Endothelial cell of umbilical vein (primary cell): ENCODE results near the gene ATG12. TPM values are rescaled to one million over a fixed set of nuclear protein-coding genes. Genes with fewer than 3 reads are reported as not detected.

Source experiments
- BruUV-seq: library from RNA; stranded (reverse); fragments of 400-500 nt; replicated peaks from 2 replicates; lab custom pipeline; 2021; lab: Mats Ljungman, UMichigan
- CTCF ChIA-PET: fragments of 300-600, 350-600 bp; sonication (Branson Sonifier 250); formaldehyde crosslinking; loops from one replicate; lab custom pipeline; 2021; ENCODE audit warnings: antibody characterized with exemption, inconsistent platforms; lab: Charles Lee
- POLR2A ChIA-PET: fragments of 300-600, 350-600 bp; sonication (Branson Sonifier 250); formaldehyde crosslinking; loops from one replicate; lab custom pipeline; 2021; ENCODE audit warnings: antibody characterized with exemption, inconsistent platforms; lab: Charles Lee
- DNase-seq: peaks from one replicate; pipeline ENCODE4 v3.0.0-alpha.2; 2011; ENCODE audit warnings: low read depth, low spot score
- FAIRE-seq: peaks from 2 replicates; lab custom pipeline; 2011; peaks lifted over from hg19 to GRCh38; lab: Jason Lieb, UNC
- H2AFZ ChIP-seq: 2 replicates; pipeline ENCODE4 v1.6.0; 2012; ENCODE audit warnings: low read depth, low read length, control low read depth, inconsistent platforms
- H3K27ac ChIP-seq: 2 replicates; pipeline ENCODE4 v1.5.1; 2011; ENCODE audit warnings: low read depth, mild to moderate bottlenecking, control low read depth, low read length, moderate library complexity; ENCODE audit not compliant: insufficient read depth
- H3K27me3 ChIP-seq, 2 experiments: 2 replicates each; pipeline versions ENCODE4 v1.6.0 to v1.6.1; 2011; ENCODE audit warnings: low read length in 2 of 2, mixed read lengths in 1 of 2; ENCODE audit not compliant: control insufficient read depth in 2 of 2, insufficient read depth in 2 of 2
- H3K36me3 ChIP-seq, 2 experiments: 2 replicates in 1 of 2; 3 replicates in 1 of 2; pipeline ENCODE4 v1.5.1; 2011; ENCODE audit warnings: low read length in 2 of 2, mild to moderate bottlenecking in 1 of 2, moderate library complexity in 1 of 2; ENCODE audit not compliant: control insufficient read depth in 2 of 2, insufficient read depth in 2 of 2; ENCODE audit errors: extremely low read depth in 1 of 2
- H3K4me1 ChIP-seq: 3 replicates; pipeline ENCODE4 v1.5.1; 2011; ENCODE audit warnings: mild to moderate bottlenecking, low read length; ENCODE audit not compliant: control insufficient read depth, insufficient read depth; ENCODE audit errors: extremely low read depth
- H3K4me2 ChIP-seq: 2 replicates; pipeline ENCODE4 v1.6.1; 2011; ENCODE audit warnings: low read length, control low read depth, mixed read lengths; ENCODE audit not compliant: insufficient read depth
- H3K4me3 ChIP-seq, 3 experiments: fragments of 200-600 bp in 1 of 3; sonication (generic), shearing (Covaris generic) in 1 of 3; replicated peaks in 1 of 3; 2 replicates each; pipeline ENCODE4 v1.5.1; 2011 to 2016; ENCODE audit warnings: control low read depth in 3 of 3, low read length in 3 of 3, mild to moderate bottlenecking in 2 of 3, inconsistent platforms in 1 of 3, low read depth in 1 of 3, moderate library complexity in 1 of 3; ENCODE audit not compliant: insufficient read depth in 1 of 3
- H3K79me2 ChIP-seq: 2 replicates; pipeline ENCODE4 v1.6.0; 2012; ENCODE audit warnings: low read length, inconsistent platforms; ENCODE audit not compliant: control insufficient read depth, insufficient read depth
- H3K9ac ChIP-seq: replicated peaks from 2 replicates; pipeline ENCODE3; 2011; ENCODE audit warnings: low read length, control low read depth; ENCODE audit not compliant: insufficient read depth; ENCODE audit errors: extremely low read depth
- H3K9me1 ChIP-seq: replicated peaks from 3 replicates; pipeline ENCODE4 v1.6.0; 2011; ENCODE audit warnings: mild to moderate bottlenecking, low read length; ENCODE audit not compliant: control insufficient read depth, insufficient read depth; ENCODE audit errors: extremely low read depth
- H3K9me3 ChIP-seq: replicated peaks from 2 replicates; pipeline ENCODE4 v1.5.1; 2012; ENCODE audit warnings: low read length, inconsistent platforms; ENCODE audit not compliant: control insufficient read depth, insufficient read depth
- H4K20me1 ChIP-seq: replicated peaks from 2 replicates; pipeline ENCODE3; 2011; ENCODE audit warnings: mild to moderate bottlenecking, low read length; ENCODE audit not compliant: control insufficient read depth, insufficient read depth; ENCODE audit errors: extremely low read depth
- EZH2 ChIP-seq: IDR thresholded peaks from 2 replicates; pipeline ENCODE4 v1.6.1; 2012; ENCODE audit warnings: borderline replicate concordance, low read depth, mild to moderate bottlenecking, moderate library complexity, low read length, inconsistent platforms; ENCODE audit not compliant: severe bottlenecking
- FOS ChIP-seq: IDR thresholded peaks from 2 replicates; pipeline ENCODE4 v1.6.1; 2011; ENCODE audit warnings: mild to moderate bottlenecking, low read length, moderate library complexity, borderline replicate concordance; ENCODE audit not compliant: insufficient read depth
- GATA2 ChIP-seq: IDR thresholded peaks from 2 replicates; pipeline ENCODE4 v1.7.0; 2011; ENCODE audit warnings: low read depth, mild to moderate bottlenecking, moderate library complexity, mixed read lengths, low read length; ENCODE audit not compliant: insufficient read length, insufficient read depth
- JUN ChIP-seq: IDR thresholded peaks from 2 replicates; pipeline ENCODE4 v1.6.1; 2011; ENCODE audit warnings: borderline replicate concordance, low read depth; ENCODE audit not compliant: insufficient read length, insufficient read depth
- MAX ChIP-seq: IDR thresholded peaks from 2 replicates; pipeline ENCODE4 v1.6.1; 2011; ENCODE audit not compliant: insufficient read depth, insufficient read length
- MYC ChIP-seq: IDR thresholded peaks from one replicate; pipeline ENCODE4 v1.6.1; 2011; ENCODE audit warnings: mild to moderate bottlenecking, low read depth, low read length
- POLR2A ChIP-seq: IDR thresholded peaks from 2 replicates; pipeline ENCODE4 v1.6.1; 2012; ENCODE audit warnings: low read depth, mild to moderate bottlenecking, control low read depth, low read length
- POLR2AphosphoS5 ChIP-seq: IDR thresholded peaks from 2 replicates; pipeline ENCODE4 v1.6.1; 2012; ENCODE audit warnings: low read depth, mild to moderate bottlenecking, control low read depth, low read length, moderate library complexity; ENCODE audit not compliant: insufficient read depth
- dilution Hi-C: fragments of 300-500 bp; cut with MboI; formaldehyde crosslinking; loops from one replicate; pipeline ENCODE4 v1.15.0; 2019; ENCODE audit warnings: low sequenced_read_pairs; ENCODE audit not compliant: extremely low pct_ligation_motif_present
- intact Hi-C: fragments of 100-400 bp; cut with micrococcal nuclease; formaldehyde crosslinking; loops from one replicate; pipeline ENCODE4 v1.10.0; 2022
- polyA plus RNA-seq, 4 experiments: library from polyadenylated mRNA; depleted of rRNA in 3 of 4; stranded (reverse) in 3 of 4; unstranded in 1 of 4; fragments of >200 nt; gene quantifications; 2 replicates each; pipeline versions ENCODE4 v1.2.1 to v1.2.3, GENCODE V29; 2011 to 2012; ENCODE audit warnings: missing spikeins in 1 of 4
- total RNA-seq: library from RNA; stranded (reverse); gene quantifications from 2 replicates; pipeline ENCODE4 v1.2.3, GENCODE V29; 2021
- TF ChIP-seq, protein P1 (sequence below), 2 donors: IDR thresholded peaks; 1 replicate in 1 of 2; 2 replicates in 1 of 2; pipeline ENCODE4 v1.5.1; 2011; ENCODE audit warnings: low read length in 2 of 2, mild to moderate bottlenecking in 2 of 2, moderate library complexity in 2 of 2, control low read depth in 1 of 2, inconsistent platforms in 1 of 2, low read depth in 1 of 2; ENCODE audit not compliant: insufficient read depth in 1 of 2; ENCODE audit errors: extremely low read depth in 1 of 2

Gene ATG12
- total and polyA plus RNA-seq, 2 donors (not counting 3 experiments of a cell fraction or from before 2014, with no cell fraction given), result 27.5 to 62.0 TPM

DNA sequence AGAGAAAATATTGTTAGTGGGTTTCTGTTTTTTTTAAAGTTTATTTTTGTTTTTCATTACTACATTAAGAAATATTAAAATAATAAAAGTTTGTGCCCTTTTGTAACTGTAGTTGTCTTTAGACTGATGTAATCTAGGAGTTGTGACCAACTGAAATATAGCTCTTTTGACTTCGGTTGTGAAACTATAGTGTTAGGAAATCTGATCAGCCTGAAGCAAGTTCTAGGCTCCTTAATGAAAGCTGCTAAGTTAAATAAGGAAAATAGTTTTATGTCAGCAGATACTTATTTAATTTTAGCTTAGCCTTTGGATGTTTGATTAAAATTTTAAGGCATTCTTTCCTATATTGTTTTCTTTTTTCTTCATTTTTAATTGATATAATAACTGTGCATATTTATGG is 14.6 kb upstream of the ATG12 start:
- dilution Hi-C loops (no loop called here), intact Hi-C loops (no loop called here)
- ChIA-PET POLR2A (no interaction called here), CTCF (interaction anchor here (1.0 to 1.5 kb wide), 2 partner anchors 11 to 13 kb away, joined by 3 to 5 read pairs; no protein-coding TSS in a partner anchor)
- no peak overlapping the region for H3K4me3 ChIP-seq
- no peaks in the 10 kb centered on the region for H3K9me1 ChIP-seq
- no peak overlapping the region for H3K9ac ChIP-seq
- H3K27me3 ChIP-seq, result no peaks in the 10 kb centered on the region
- H3K9me3 ChIP-seq, result no peaks in the 10 kb centered on the region
- H3K36me3 ChIP-seq, result no peaks in the 10 kb centered on the region
- H3K4me1 ChIP-seq, result peaks cover 19% of the 10 kb centered on the region
- H4K20me1 ChIP-seq, result peaks cover 17% of the 10 kb centered on the region
- no peak for DNase-seq
- H3K27ac ChIP-seq, result no peak overlapping the region
- no peak overlapping the region for H3K4me2 ChIP-seq
- no TSS peak for BruUV-seq
- TF ChIP-seq JUN (no peak), POLR2A (no peak), POLR2AphosphoS5 (no peak), EZH2 (no peak), MYC (no peak), MAX (no peak), GATA2 (no peak), FOS (no peak)
- TF ChIP-seq, protein P1, sequence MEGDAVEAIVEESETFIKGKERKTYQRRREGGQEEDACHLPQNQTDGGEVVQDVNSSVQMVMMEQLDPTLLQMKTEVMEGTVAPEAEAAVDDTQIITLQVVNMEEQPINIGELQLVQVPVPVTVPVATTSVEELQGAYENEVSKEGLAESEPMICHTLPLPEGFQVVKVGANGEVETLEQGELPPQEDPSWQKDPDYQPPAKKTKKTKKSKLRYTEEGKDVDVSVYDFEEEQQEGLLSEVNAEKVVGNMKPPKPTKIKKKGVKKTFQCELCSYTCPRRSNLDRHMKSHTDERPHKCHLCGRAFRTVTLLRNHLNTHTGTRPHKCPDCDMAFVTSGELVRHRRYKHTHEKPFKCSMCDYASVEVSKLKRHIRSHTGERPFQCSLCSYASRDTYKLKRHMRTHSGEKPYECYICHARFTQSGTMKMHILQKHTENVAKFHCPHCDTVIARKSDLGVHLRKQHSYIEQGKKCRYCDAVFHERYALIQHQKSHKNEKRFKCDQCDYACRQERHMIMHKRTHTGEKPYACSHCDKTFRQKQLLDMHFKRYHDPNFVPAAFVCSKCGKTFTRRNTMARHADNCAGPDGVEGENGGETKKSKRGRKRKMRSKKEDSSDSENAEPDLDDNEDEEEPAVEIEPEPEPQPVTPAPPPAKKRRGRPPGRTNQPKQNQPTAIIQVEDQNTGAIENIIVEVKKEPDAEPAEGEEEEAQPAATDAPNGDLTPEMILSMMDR (IDR thresholded peaks at IDR 0.05; ENCODE audit: extremely low read depth in 1 of 2, insufficient read depth in 1 of 2, low read depth in 1 of 2, low read length in 2 of 2), result no peak
- H2AFZ ChIP-seq, result no peak overlapping the region
- no peak for FAIRE-seq
- peaks cover 64% of the 10 kb centered on the region for H3K79me2 ChIP-seq
